DMS53 treated with DMSO at 0.1 percent for 48 hours (cell line): ENCODE results near the gene TMBIM1.

ENCODE experiments used
- DNase-seq: peaks from one replicate; lab custom pipeline; 2025; ENCODE audit not compliant: unreplicated experiment; lab: John Stamatoyannopoulos, UW

TMBIM1 gene

GRCh38 chr2:218293715-218294429 is 1.6 kb upstream of the TMBIM1 start:
- no peak for DNase-seq

GRCh38 chr2:218291318-218292047 is 820 bp downstream of the TMBIM1 start:
- no peak for DNase-seq

- no peak for DNase-seq
Observed at GRCh38 chr2:218290316-218291261, 1.7 kb downstream of the TMBIM1 start.

GRCh38 chr2:218289639-218290315 is 2.5 kb downstream of the TMBIM1 start:
- DNase-seq = no peak

- DNase-seq = no peak
Observed at GRCh38 chr2:218286570-218287459, 5.5 kb downstream of the TMBIM1 start.

GRCh38 chr2:218285604-218286003 is 6.7 kb downstream of the TMBIM1 start:
- no peak for DNase-seq

GRCh38 chr2:218284106-218284811 is 8.0 kb downstream of the TMBIM1 start:
- DNase-seq = no peak

GRCh38 chr2:218282173-218282991 is 9.9 kb downstream of the TMBIM1 start:
- DNase-seq = no peak

GRCh38 chr2:218281449-218281848 is 10.9 kb downstream of the TMBIM1 start:
- DNase-seq = no peak

- DNase-seq = no peak
Observed at GRCh38 chr2:218280260-218280870, 11.9 kb downstream of the TMBIM1 start.

GRCh38 chr2:218278531-218279360 is 13.6 kb downstream of the TMBIM1 start:
- no peak for DNase-seq

- no peak for DNase-seq
Observed at GRCh38 chr2:218277921-218278320, 14.4 kb downstream of the TMBIM1 start.

- DNase-seq = no peak
Observed at GRCh38 chr2:218276986-218277755, 15.1 kb downstream of the TMBIM1 start.

GRCh38 chr2:218275371-218276072 is 16.8 kb downstream of the TMBIM1 start:
- no peak for DNase-seq

- DNase-seq = no peak
Observed at GRCh38 chr2:218274586-218274985, 17.7 kb downstream of the TMBIM1 start.

GRCh38 chr2:218273908-218274249 is 18.4 kb downstream of the TMBIM1 start:
- DNase-seq = no peak
